GM12878 (cell line): ENCODE results near the gene TMC8. TPM values are rescaled to one million over a fixed set of nuclear protein-coding genes. Genes with fewer than 3 reads are reported as not detected.

ENCODE experiments used
- BCL11A ChIP-seq: IDR thresholded peaks from 2 replicates; pipeline ENCODE4 v1.6.1; 2011; ENCODE audit warnings: low read depth, low read length
- DPF2 ChIP-seq: fragments of 450-650 bp; IDR thresholded peaks from 2 replicates; pipeline ENCODE4 v1.6.1; 2017; ENCODE audit warnings: mild to moderate bottlenecking
- E2F8 ChIP-seq: fragments of 450-650 bp; IDR thresholded peaks from 2 replicates; pipeline ENCODE4 v1.6.1; 2018; ENCODE audit warnings: mild to moderate bottlenecking, low read depth, moderate library complexity; ENCODE audit not compliant: partially characterized antibody
- EP300 ChIP-seq, 2 experiments: fragments of 150-350 bp in 1 of 2; IDR thresholded peaks; 2 replicates each; pipeline ENCODE4 v1.6.1; 2011 to 2012; ENCODE audit warnings: low read depth in 2 of 2, low read length in 2 of 2, borderline replicate concordance in 1 of 2, improper control_type of control experiment in 1 of 2, inconsistent platforms in 1 of 2; ENCODE audit not compliant: control insufficient read depth in 1 of 2
- ESRRA ChIP-seq: IDR thresholded peaks from 2 replicates; pipeline ENCODE4 v1.6.1; 2012; ENCODE audit warnings: mild to moderate bottlenecking, low read length, improper control_type of control experiment
- HCFC1 ChIP-seq: fragments of 150-350 bp; IDR thresholded peaks from 2 replicates; pipeline ENCODE4 v1.6.1; 2014; ENCODE audit warnings: low read length
- IRF4 ChIP-seq: IDR thresholded peaks from 2 replicates; pipeline ENCODE4 v1.6.1; 2011; ENCODE audit warnings: low read depth, low read length
- NBN ChIP-seq: fragments of 450-650 bp; IDR thresholded peaks from 2 replicates; pipeline ENCODE4 v1.6.1; 2016
- NKRF ChIP-seq: fragments of 450-650 bp; conservative IDR thresholded peaks from 2 replicates; pipeline ENCODE4 v1.6.1; 2017; ENCODE audit warnings: mild to moderate bottlenecking, moderate library complexity
- NR2C1 ChIP-seq: fragments of 450-650 bp; IDR thresholded peaks from 2 replicates; pipeline ENCODE4 v1.6.1; 2017; ENCODE audit warnings: antibody characterized with exemption, mild to moderate bottlenecking, moderate library complexity
- PRDM15 ChIP-seq: fragments of 450-650 bp; formaldehyde crosslinking; IDR thresholded peaks from 2 replicates; pipeline ENCODE4 v1.4.0; 2020; ENCODE audit warnings: mild to moderate bottlenecking, moderate library complexity
- RCOR1 ChIP-seq: conservative IDR thresholded peaks from 2 replicates; pipeline ENCODE4 v1.6.1; 2012; ENCODE audit warnings: low read depth, low read length, improper control_type of control experiment
- SUZ12 ChIP-seq: fragments of 200-600 bp; sonication (generic); IDR thresholded peaks from one replicate; pipeline ENCODE4 v1.6.1; 2018; ENCODE audit warnings: antibody characterized with exemption, mild to moderate bottlenecking; ENCODE audit not compliant: unreplicated experiment
- YY1 ChIP-seq: IDR thresholded peaks from 2 replicates; pipeline ENCODE4 v1.6.1; 2011; ENCODE audit warnings: low read depth, mild to moderate bottlenecking, low read length
- polyA plus RNA-seq, 11 experiments: library from polyadenylated mRNA; depleted of rRNA in 4 of 11; unstranded in 6 of 11; stranded (reverse) in 5 of 11; fragments of >200 nt; fragmentation: Nextera tagmentation in 4 of 11; fragmentation: Illumina TruSeq in 1 of 11; extraction: Ambion mirVana in 4 of 11; extraction: Trizol in 1 of 11; gene quantifications; 1 replicate in 1 of 11; 2 replicates in 10 of 11; pipeline versions ENCODE4 v1.2.1 to v1.2.3, GENCODE V29; 2011 to 2016; ENCODE audit warnings: inconsistent platforms in 2 of 11, missing spikeins in 2 of 11, low read depth in 1 of 11
- total RNA-seq, 4 experiments: library from RNA; depleted of rRNA in 3 of 4; stranded (reverse); fragments of >200 nt in 3 of 4; fragmentation: Illumina TruSeq in 1 of 4; extraction: Trizol in 1 of 4; gene quantifications; 2 replicates each; pipeline versions ENCODE4 v1.2.1 to v1.2.3, GENCODE V29; 2013 to 2021

TMC8 gene
- total and polyA plus RNA-seq, 10 of the 15 experiments (the other 5 are each of a cell fraction or from before 2014, with no cell fraction given): 2.7 to 128 (median 40.0) TPM

- TF ChIP-seq NR2C1 (0 out of 2 replicates have a peak, but pooled peaks have one; percentile 18), YY1 (0 out of 2 replicates have a peak, but pooled peaks have one; percentile 10), IRF4 (no peak), EP300 (IDR thresholded peaks at IDR 0.05; ENCODE audit: borderline replicate concordance in 1 of 2, control insufficient read depth in 1 of 2, low read depth in 2 of 2, low read length in 2 of 2) (peak in 1 of 2 experiments; percentile 9; a peak in 1 of 4 replicates), BCL11A (no peak), NBN (peak; percentile 47; the same call in 1 of the 2 replicates), DPF2 (0 out of 2 replicates have a peak, but pooled peaks have one; percentile 57), E2F8 (no peak), NKRF (peak; percentile 28; the same call in 1 of the 2 replicates), PRDM15 (CRISPR knock-in tag) (no peak), SUZ12 (no peak), ESRRA (no peak), HCFC1 (no peak), RCOR1 (no peak)
Measured at GRCh38 chr17:78128551-78129350, 1.8 kb upstream of the TMC8 start, which contains the start of gene TMC6 (continued).
